GM12878 (cell line): ENCODE data around the gene MLPH. TPM values are rescaled to one million over a fixed set of nuclear protein-coding genes. Genes with fewer than 3 reads are reported as not detected.

Source experiments
- ATAC-seq: fragments of 200-7000 bp; cut with Tn5 transposase; 3 replicates; pipeline ENCODE4 v1.9.1; 2020; ENCODE audit warnings: mild to moderate bottlenecking, moderate library complexity
- BruUV-seq: library from RNA; stranded (reverse); fragments of 400-500 nt; replicated peaks from 2 replicates; lab custom pipeline; 2021; lab: Mats Ljungman, UMichigan
- CTCF ChIA-PET: fragments of 300-600 bp; sonication (Branson Sonifier 250); formaldehyde crosslinking; extraction: SDS; loops from one replicate; lab custom pipeline; 2021; ENCODE audit warnings: inconsistent platforms; lab: Yijun Ruan, JAX
- POLR2A ChIA-PET: fragments of 350-600 bp; formaldehyde crosslinking; extraction: SDS; loops from one replicate; lab custom pipeline; 2021; ENCODE audit warnings: inconsistent platforms; lab: Charles Lee
- RAD21 ChIA-PET: fragments of 300-600 bp; sonication (Branson Sonifier 250); formaldehyde crosslinking; loops from one replicate; lab custom pipeline; 2023; ENCODE audit warnings: antibody characterized with exemption; ENCODE audit not compliant: unreplicated experiment; lab: Charles Lee
- SMC1A ChIA-PET: fragments of 300-600 bp; sonication (Branson Sonifier 250); formaldehyde crosslinking; loops from one replicate; lab custom pipeline; 2023; ENCODE audit not compliant: unreplicated experiment, uncharacterized antibody; lab: Charles Lee
- DNase-seq: peaks from one replicate; pipeline ENCODE4 v3.0.0-alpha.2; 2011; ENCODE audit warnings: low read depth, low spot score
- FAIRE-seq: peaks from 3 replicates; lab custom pipeline; 2011; peaks lifted over from hg19 to GRCh38; lab: Jason Lieb, UNC
- H2AFZ ChIP-seq: 2 replicates; pipeline ENCODE4 v1.6.0; 2011; ENCODE audit warnings: low read depth, low read length, control low read depth; ENCODE audit not compliant: control insufficient read depth
- H3K27ac ChIP-seq: 2 replicates; pipeline ENCODE4 v1.5.1; 2011; ENCODE audit warnings: control low read depth; ENCODE audit not compliant: control insufficient read depth, insufficient read depth
- H3K27me3 ChIP-seq, 2 experiments: replicated peaks in 1 of 2; 2 replicates each; pipeline versions ENCODE4 v1.6.0 to v1.6.1; 2011; ENCODE audit warnings: low read length in 1 of 2; ENCODE audit not compliant: control insufficient read depth in 2 of 2, insufficient read depth in 2 of 2
- H3K36me3 ChIP-seq, 2 experiments: 2 replicates each; pipeline ENCODE4 v1.5.1; 2011; ENCODE audit warnings: low read length in 1 of 2; ENCODE audit not compliant: control insufficient read depth in 2 of 2, insufficient read depth in 2 of 2
- H3K4me1 ChIP-seq: 2 replicates; pipeline ENCODE4 v1.6.1; 2011; ENCODE audit warnings: mild to moderate bottlenecking, low read length, moderate library complexity, mixed read lengths; ENCODE audit not compliant: control insufficient read depth, insufficient read depth
- H3K4me2 ChIP-seq: 2 replicates; pipeline ENCODE4 v1.6.0; 2011; ENCODE audit warnings: control low read depth; ENCODE audit not compliant: control insufficient read depth, insufficient read depth
- H3K4me3 ChIP-seq: fragments of 200-600 bp; sonication (generic); 2 replicates; pipeline ENCODE4 v1.5.1; 2016
- H3K79me2 ChIP-seq: 2 replicates; pipeline ENCODE4 v1.6.0; 2011; ENCODE audit warnings: low read length; ENCODE audit not compliant: control insufficient read depth, insufficient read depth
- H3K9ac ChIP-seq: 2 replicates; pipeline ENCODE4 v1.8.0; 2011; ENCODE audit warnings: low read length, control low read depth, mixed read lengths; ENCODE audit not compliant: control insufficient read depth, insufficient read depth
- H3K9me3 ChIP-seq: replicated peaks from 3 replicates; pipeline ENCODE4 v1.5.1; 2011; ENCODE audit warnings: mild to moderate bottlenecking, low read length; ENCODE audit not compliant: control insufficient read depth, insufficient read depth
- H4K20me1 ChIP-seq: 2 replicates; pipeline ENCODE4 v1.6.0; 2011; ENCODE audit not compliant: control insufficient read depth, insufficient read depth
- POLR2A ChIP-seq: IDR thresholded peaks from 2 replicates; pipeline ENCODE4 v1.6.1; 2011; ENCODE audit warnings: low read depth, mild to moderate bottlenecking, low read length
- RBBP5 ChIP-seq: fragments of 200-600 bp; sonication (generic); conservative IDR thresholded peaks from 2 replicates; pipeline ENCODE4 v1.6.1; 2016
- RUNX3 ChIP-seq: IDR thresholded peaks from 2 replicates; pipeline ENCODE4 v1.6.1; 2012; ENCODE audit warnings: low read length, inconsistent platforms
- SREBF1 ChIP-seq: IDR thresholded peaks from 2 replicates; pipeline ENCODE4 v1.6.1; 2012; ENCODE audit warnings: mild to moderate bottlenecking, low read length
- TARDBP ChIP-seq: IDR thresholded peaks from 2 replicates; pipeline ENCODE4 v1.6.1; 2016; ENCODE audit warnings: borderline replicate concordance
- ZNF24 ChIP-seq: fragments of 450-650 bp; IDR thresholded peaks from 2 replicates; pipeline ENCODE4 v1.6.1; 2017; ENCODE audit warnings: antibody characterized with exemption, mild to moderate bottlenecking
- ZZZ3 ChIP-seq: IDR thresholded peaks from 2 replicates; pipeline ENCODE4 v1.6.1; 2011; ENCODE audit warnings: low read depth; ENCODE audit not compliant: control insufficient read depth, insufficient read length
- WGBS: methylation state at CpG from one replicate; pipeline ENCODE4 v1.1.6; 2016; ENCODE audit warnings: low lambda C conversion rate; ENCODE audit not compliant: insufficient replicate concordance, insufficient coverage; ENCODE audit errors: missing lambda C conversion rate; 5-methylcytosine and 5-hydroxymethylcytosine counted together
- in situ Hi-C: fragments of 300-500 bp; cut with MboI; formaldehyde crosslinking; loops from 9 replicates; pipeline ENCODE4 v1.14.3; 2018; ENCODE audit warnings: mixed read lengths
- intact Hi-C: fragments of 100-400 bp; cut with micrococcal nuclease; formaldehyde crosslinking; loops from one replicate; pipeline ENCODE4 v1.14.2; 2022; ENCODE audit not compliant: unreplicated experiment
- polyA plus RNA-seq, 11 experiments: library from polyadenylated mRNA; depleted of rRNA in 4 of 11; unstranded in 6 of 11; stranded (reverse) in 5 of 11; fragments of >200 nt; fragmentation: Nextera tagmentation in 4 of 11; fragmentation: Illumina TruSeq in 1 of 11; extraction: Ambion mirVana in 4 of 11; extraction: Trizol in 1 of 11; gene quantifications; 1 replicate in 1 of 11; 2 replicates in 10 of 11; pipeline versions ENCODE4 v1.2.1 to v1.2.3, GENCODE V29; 2011 to 2016; ENCODE audit warnings: inconsistent platforms in 2 of 11, missing spikeins in 2 of 11, low read depth in 1 of 11
- total RNA-seq, 4 experiments: library from RNA; depleted of rRNA in 3 of 4; stranded (reverse); fragments of >200 nt in 3 of 4; fragmentation: Illumina TruSeq in 1 of 4; extraction: Trizol in 1 of 4; gene quantifications; 2 replicates each; pipeline versions ENCODE4 v1.2.1 to v1.2.3, GENCODE V29; 2013 to 2021
- TF ChIP-seq, protein P1 (sequence below): IDR thresholded peaks from 2 replicates; pipeline ENCODE4 v1.6.1; 2012; ENCODE audit warnings: improper control_type of control experiment, low read depth, low read length; ENCODE audit not compliant: insufficient replicate concordance
- TF ChIP-seq, protein P2 (sequence below): IDR thresholded peaks from 2 replicates; pipeline ENCODE4 v1.6.1; 2011; ENCODE audit warnings: mild to moderate bottlenecking, low read depth, low read length, moderate library complexity; ENCODE audit not compliant: insufficient replicate concordance

MLPH gene
- total and polyA plus RNA-seq, 10 of the 15 experiments (the other 5 are each of a cell fraction or from before 2014, with no cell fraction given) = 0.16 to 0.85 TPM; not detected in 8

DNA sequence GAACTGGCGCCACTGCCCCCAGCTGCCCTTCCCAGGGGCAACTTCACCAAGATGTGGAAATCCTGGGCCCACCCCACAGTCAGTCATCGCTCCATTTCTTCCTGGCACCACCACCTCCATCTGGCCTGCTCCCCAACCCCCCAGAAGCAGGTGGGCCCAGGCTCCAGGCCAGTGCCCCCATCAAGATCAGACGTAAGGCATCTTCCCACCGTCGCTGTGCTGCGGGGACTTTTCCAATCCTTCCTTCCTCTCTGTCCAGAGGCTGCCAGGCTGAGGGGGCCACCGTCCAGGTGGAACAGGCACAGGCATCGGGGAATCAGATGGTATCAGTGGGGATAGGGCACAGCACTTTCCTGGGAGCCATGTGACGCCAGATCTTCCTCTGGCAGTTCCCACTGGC, 87.4 kb downstream of the MLPH start:
- Histone ChIP-seq H3K4me3 (no peak overlapping the region), H3K4me1 (no peaks in the 10 kb centered on the region), H3K27me3 (peaks cover 0 to 2% of the 10 kb centered on the region in 2 experiments; a peak in 1 of 4 replicates), H2AFZ (no peak overlapping the region), H4K20me1 (no peaks in the 10 kb centered on the region), H3K4me2 (no peak overlapping the region), H3K9me3 (no peaks in the 10 kb centered on the region), H3K9ac (no peak overlapping the region), H3K79me2 (no peaks in the 10 kb centered on the region), H3K27ac (no peak overlapping the region), H3K36me3 (no peaks in the 10 kb centered on the region)
- ChIA-PET CTCF (interaction anchor here (1.3 to 6.7 kb wide), 4 partner anchors 8 to 170 kb away, joined by 4 to 364 read pairs (median 29); no protein-coding TSS in a partner anchor), POLR2A (no interaction called here), RAD21 (interaction anchor here (7.4 kb wide), 1 partner anchor 63 kb away, joined by 300 read pairs; no protein-coding TSS in a partner anchor), SMC1A (interaction anchor here (1.2 to 7.1 kb wide), 2 partner anchors 36 to 63 kb away, joined by 3 to 190 read pairs; no protein-coding TSS in a partner anchor)
- WGBS = 33% methylated on average over 9 of the region's 9 CpGs
- no peak for DNase-seq
- intact Hi-C loops = loop anchor here (5.0 kb wide), 1 partner anchor 152 kb away; no protein-coding TSS in a partner anchor
- TF ChIP-seq RBBP5 = no peak
- TF ChIP-seq RUNX3 = no peak
- no peak for TF ChIP-seq POLR2A
- TF ChIP-seq TARDBP = no peak
- TF ChIP-seq ZNF24 = no peak
- no peak for TF ChIP-seq SREBF1
- TF ChIP-seq ZZZ3 = no peak
- TF ChIP-seq, protein P1, sequence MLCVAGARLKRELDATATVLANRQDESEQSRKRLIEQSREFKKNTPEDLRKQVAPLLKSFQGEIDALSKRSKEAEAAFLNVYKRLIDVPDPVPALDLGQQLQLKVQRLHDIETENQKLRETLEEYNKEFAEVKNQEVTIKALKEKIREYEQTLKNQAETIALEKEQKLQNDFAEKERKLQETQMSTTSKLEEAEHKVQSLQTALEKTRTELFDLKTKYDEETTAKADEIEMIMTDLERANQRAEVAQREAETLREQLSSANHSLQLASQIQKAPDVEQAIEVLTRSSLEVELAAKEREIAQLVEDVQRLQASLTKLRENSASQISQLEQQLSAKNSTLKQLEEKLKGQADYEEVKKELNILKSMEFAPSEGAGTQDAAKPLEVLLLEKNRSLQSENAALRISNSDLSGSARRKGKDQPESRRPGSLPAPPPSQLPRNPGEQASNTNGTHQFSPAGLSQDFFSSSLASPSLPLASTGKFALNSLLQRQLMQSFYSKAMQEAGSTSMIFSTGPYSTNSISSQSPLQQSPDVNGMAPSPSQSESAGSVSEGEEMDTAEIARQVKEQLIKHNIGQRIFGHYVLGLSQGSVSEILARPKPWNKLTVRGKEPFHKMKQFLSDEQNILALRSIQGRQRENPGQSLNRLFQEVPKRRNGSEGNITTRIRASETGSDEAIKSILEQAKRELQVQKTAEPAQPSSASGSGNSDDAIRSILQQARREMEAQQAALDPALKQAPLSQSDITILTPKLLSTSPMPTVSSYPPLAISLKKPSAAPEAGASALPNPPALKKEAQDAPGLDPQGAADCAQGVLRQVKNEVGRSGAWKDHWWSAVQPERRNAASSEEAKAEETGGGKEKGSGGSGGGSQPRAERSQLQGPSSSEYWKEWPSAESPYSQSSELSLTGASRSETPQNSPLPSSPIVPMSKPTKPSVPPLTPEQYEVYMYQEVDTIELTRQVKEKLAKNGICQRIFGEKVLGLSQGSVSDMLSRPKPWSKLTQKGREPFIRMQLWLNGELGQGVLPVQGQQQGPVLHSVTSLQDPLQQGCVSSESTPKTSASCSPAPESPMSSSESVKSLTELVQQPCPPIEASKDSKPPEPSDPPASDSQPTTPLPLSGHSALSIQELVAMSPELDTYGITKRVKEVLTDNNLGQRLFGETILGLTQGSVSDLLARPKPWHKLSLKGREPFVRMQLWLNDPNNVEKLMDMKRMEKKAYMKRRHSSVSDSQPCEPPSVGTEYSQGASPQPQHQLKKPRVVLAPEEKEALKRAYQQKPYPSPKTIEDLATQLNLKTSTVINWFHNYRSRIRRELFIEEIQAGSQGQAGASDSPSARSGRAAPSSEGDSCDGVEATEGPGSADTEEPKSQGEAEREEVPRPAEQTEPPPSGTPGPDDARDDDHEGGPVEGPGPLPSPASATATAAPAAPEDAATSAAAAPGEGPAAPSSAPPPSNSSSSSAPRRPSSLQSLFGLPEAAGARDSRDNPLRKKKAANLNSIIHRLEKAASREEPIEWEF = no peak
- TF ChIP-seq, protein P2, sequence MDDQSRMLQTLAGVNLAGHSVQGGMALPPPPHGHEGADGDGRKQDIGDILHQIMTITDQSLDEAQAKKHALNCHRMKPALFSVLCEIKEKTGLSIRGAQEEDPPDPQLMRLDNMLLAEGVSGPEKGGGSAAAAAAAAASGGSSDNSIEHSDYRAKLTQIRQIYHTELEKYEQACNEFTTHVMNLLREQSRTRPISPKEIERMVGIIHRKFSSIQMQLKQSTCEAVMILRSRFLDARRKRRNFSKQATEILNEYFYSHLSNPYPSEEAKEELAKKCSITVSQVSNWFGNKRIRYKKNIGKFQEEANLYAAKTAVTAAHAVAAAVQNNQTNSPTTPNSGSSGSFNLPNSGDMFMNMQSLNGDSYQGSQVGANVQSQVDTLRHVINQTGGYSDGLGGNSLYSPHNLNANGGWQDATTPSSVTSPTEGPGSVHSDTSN = no peak
- no TSS peak for BruUV-seq
- FAIRE-seq = no peak
- ATAC-seq = no peak
- in situ Hi-C loops = loop anchor here (5.0 kb wide), 2 partner anchors 62 to 417 kb away; no protein-coding TSS in a partner anchor
